HG02763 (cell line): ENCODE results near the gene GAS5.

Source experiments
- ATAC-seq: cut with Tn5 transposase; IDR thresholded peaks from one replicate; pipeline ENCODE4 v1.9.1; 2021; ENCODE audit warnings: mild to moderate bottlenecking, moderate library complexity; ENCODE audit not compliant: unreplicated experiment

GAS5 gene

GRCh38 chr1:173832748-173833147 is 35.0 kb downstream of the GAS5 start:
- no peak for ATAC-seq

- no peak for ATAC-seq
These were observed 40.2 kb downstream of the GAS5 start for GRCh38 chr1:173827611-173828010.

GRCh38 chr1:173824315-173825081 is 43.3 kb downstream of the GAS5 start, which contains the start of the genes CENPL and DARS2:
CENPL (minus strand) TSS chr1:173824883; CDS start chr1:173811299, 13,584 bp downstream.
DARS2 (plus strand) TSS chr1:173824673; CDS start chr1:173825230, 557 bp downstream.
- ATAC-seq: peak; percentile 86

- ATAC-seq: peak; percentile 31
These were observed 43.9 kb downstream of the GAS5 start for GRCh38 chr1:173823781-173824314.

GRCh38 chr1:173821680-173822079 is 46.1 kb downstream of the GAS5 start:
- ATAC-seq: no peak

GRCh38 chr1:173818459-173818858 is 49.3 kb downstream of the GAS5 start:
- no peak for ATAC-seq
